Measurements from ENCODE around the gene IL1A. TPM values are rescaled to one million over a fixed set of nuclear protein-coding genes. Genes with fewer than 3 reads are reported as not detected.

IL1A gene
- total and polyA plus RNA-seq, 9 of the 15 experiments (the other 6 are each of a cell fraction or from before 2014, with no cell fraction given) = 0.03 to 0.27 (median 0.14) TPM; not detected in 2

GRCh38 chr2:112727276-112728028 is 56.8 kb downstream of the IL1A start:
- no TSS peak for BruUV-seq (replicated peaks)
- no peaks in the 10 kb centered on the region for H3K9me3 ChIP-seq (replicated peaks; ENCODE audit: control insufficient read depth, insufficient read depth, low read depth, low read length)
- in situ Hi-C loops (cut with MboI) = loop anchor here (5.0 kb wide), 2 partner anchors 100 to 125 kb away; no protein-coding TSS in a partner anchor
- no peak overlapping the region for H3K4me3 ChIP-seq
- peak overlapping the region; percentile 47 for H3K27ac ChIP-seq (ENCODE audit: extremely low read depth, low read depth, low read length)
- ChIA-PET POLR2A (interaction anchor here (0.5 to 4.6 kb wide), 7 partner anchors 10 to 265 kb away, joined by 3 to 35 read pairs (median 4); partner anchors contain the start of genes CKAP2L and SLC20A1), CTCF (ENCODE audit: low intra/inter-chr PET ratio) (interaction anchor here (0.6 to 5.2 kb wide), 8 partner anchors 96 to 247 kb away, joined by 3 to 67 read pairs (median 6); partner anchors contain the start of gene CHCHD5)
- H3K4me2 ChIP-seq (ENCODE audit: insufficient read depth, low read length) = peak overlapping the region; percentile 78
- H3K27me3 ChIP-seq (ENCODE audit: control insufficient read depth in 2 of 2, insufficient read depth in 2 of 2, low read length in 2 of 2) = no peaks in the 10 kb centered on the region
- DNase-seq (ENCODE audit: extremely low read depth in 1 of 4, low spot score in 3 of 4) (no peak), FAIRE-seq (no peak), ATAC-seq (peak; percentile 27)
- H4K20me1 ChIP-seq (replicated peaks; ENCODE audit: control insufficient read depth, insufficient read depth, low read length) = no peaks in the 10 kb centered on the region
- peaks cover 28 to 64% of the 10 kb centered on the region in 2 experiments for H3K4me1 ChIP-seq (replicated peaks in 1 of 2; ENCODE audit: control insufficient read depth in 2 of 2, insufficient read depth in 2 of 2, low read length in 2 of 2)
- peak overlapping the region; percentile 87 for H2AFZ ChIP-seq (ENCODE audit: low read depth, low read length)
- no peaks in the 10 kb centered on the region for H3K9me1 ChIP-seq (ENCODE audit: control insufficient read depth, insufficient read depth, low read length)
- H3K36me3 ChIP-seq (ENCODE audit: control insufficient read depth, insufficient read depth, low read length) = no peaks in the 10 kb centered on the region
- no peaks in the 10 kb centered on the region for H3K79me2 ChIP-seq (ENCODE audit: control insufficient read depth, insufficient read depth, low read length)
- WGBS (ENCODE audit: insufficient coverage, low coverage, missing lambda C conversion rate) = 17% methylated on average over 17 of the region's 19 CpGs
- peak overlapping the region; percentile 8 to 73; a peak in 3 of 4 replicates for H3K9ac ChIP-seq (ENCODE audit: insufficient read depth in 1 of 2, low read depth in 2 of 2, low read length in 2 of 2)
- intact Hi-C loops (cut with micrococcal nuclease) = loop anchor here (2.0 to 10.0 kb wide), 3 partner anchors 37 to 243 kb away; partner anchors contain the start of gene TTL
- TF ChIP-seq ZNF592 (IDR thresholded peaks at IDR 0.05) = peak; percentile 63; the same call in 1 of the 2 replicates
- TF ChIP-seq ZBTB33 (CRISPR knock-in tag; IDR thresholded peaks at IDR 0.05) = peak; percentile 84
- TF ChIP-seq GMEB1 (CRISPR knock-in tag; IDR thresholded peaks at IDR 0.05) = no peak
- TF ChIP-seq ZNF57 (CRISPR knock-in tag; IDR thresholded peaks at IDR 0.05) = no peak
- no peak for TF ChIP-seq ZBTB2 (IDR thresholded peaks at IDR 0.05)
- peak; percentile 30; the same call in 1 of the 2 replicates for TF ChIP-seq POLR2G (IDR thresholded peaks at IDR 0.05; ENCODE audit: low read depth, low read length)
- peak; percentile 13 for TF ChIP-seq KDM5B (IDR thresholded peaks at IDR 0.05; ENCODE audit: insufficient replicate concordance, low read depth, low read length)
- 0 out of 2 replicates have a peak, but pooled peaks have one; percentile 10 for TF ChIP-seq ETV1 (tag; conservative IDR thresholded peaks at IDR 0.05; ENCODE audit: low read depth)

Data from K562 (cell line).